WTC11 (cell line): ENCODE results near the gene PRTN3. TPM values are rescaled to one million over a fixed set of nuclear protein-coding genes. Genes with fewer than 3 reads are reported as not detected.

Source experiments
- ATAC-seq: fragments of 200-7000 bp; cut with Tn5 transposase; 2 replicates; pipeline ENCODE4 v1.10.0; 2021; ENCODE audit warnings: mild to moderate bottlenecking, moderate library complexity
- CTCF ChIA-PET: fragments of 300-600 bp; sonication (Branson Sonifier 250); formaldehyde crosslinking; loops from one replicate; lab custom pipeline; 2021; ENCODE audit warnings: antibody characterized with exemption; lab: Charles Lee
- POLR2A ChIA-PET: fragments of 350-600 bp; sonication (Branson Sonifier 250); formaldehyde crosslinking; loops from one replicate; lab custom pipeline; 2021; ENCODE audit warnings: antibody characterized with exemption; lab: Charles Lee
- DNase-seq: peaks from one replicate; pipeline ENCODE4 v3.0.0; 2021; ENCODE audit warnings: low spot score
- H3K27ac Mint-ChIP-seq: 2 replicates; pipeline ENCODE4 v1.8.0; 2021; ENCODE audit warnings: mixed read lengths
- H3K27me3 Mint-ChIP-seq: 2 replicates; pipeline ENCODE4 v1.8.0; 2021; ENCODE audit warnings: low read depth, mild to moderate bottlenecking, moderate library complexity, mixed read lengths
- H3K36me3 Mint-ChIP-seq: 2 replicates; pipeline ENCODE4 v1.8.0; 2021; ENCODE audit warnings: mixed read lengths
- H3K4me1 Mint-ChIP-seq: 2 replicates; pipeline ENCODE4 v1.8.0; 2022; ENCODE audit warnings: mixed read lengths
- H3K4me3 Mint-ChIP-seq: 2 replicates; pipeline ENCODE4 v1.8.0; 2021; ENCODE audit warnings: mild to moderate bottlenecking, moderate library complexity, mixed read lengths
- H3K9me3 Mint-ChIP-seq: 2 replicates; pipeline ENCODE4 v1.8.0; 2021; ENCODE audit warnings: mixed read lengths
- CTCF ChIP-seq: fragments of 200-600 bp; IDR thresholded peaks from 2 replicates; pipeline ENCODE4 v1.8.0; 2022; ENCODE audit warnings: antibody characterized with exemption
- FOXK1 ChIP-seq: sonication (generic); formaldehyde crosslinking; IDR thresholded peaks from 2 replicates; pipeline ENCODE4 v1.8.0; 2022; ENCODE audit warnings: mild to moderate bottlenecking, moderate library complexity, missing genetic modification reagents
- IRF1 ChIP-seq: sonication (generic); formaldehyde crosslinking; IDR thresholded peaks from 2 replicates; pipeline ENCODE4 v1.8.0; 2023; ENCODE audit warnings: missing genetic modification reagents
- IRF2 ChIP-seq: sonication (generic); formaldehyde crosslinking; IDR thresholded peaks from 2 replicates; pipeline ENCODE4 v1.8.0; 2022; ENCODE audit warnings: low read depth, missing genetic modification reagents, borderline replicate concordance
- NFATC4 ChIP-seq: fragments of 250-450 bp; sonication (Bioruptor Pico); IDR thresholded peaks from 2 replicates; pipeline ENCODE4 v1.9.0; 2021; ENCODE audit warnings: mild to moderate bottlenecking
- NFYB ChIP-seq: sonication (generic); formaldehyde crosslinking; conservative IDR thresholded peaks from 2 replicates; pipeline ENCODE4 v1.8.0; 2022; ENCODE audit warnings: low read depth, missing genetic modification reagents
- PRDM15 ChIP-seq: sonication (generic); formaldehyde crosslinking; IDR thresholded peaks from 2 replicates; pipeline ENCODE4 v1.8.0; 2022; ENCODE audit warnings: missing genetic modification reagents
- RORB ChIP-seq: fragments of 250-450 bp; sonication (Bioruptor Pico); IDR thresholded peaks from 2 replicates; pipeline ENCODE4 v1.9.0; 2021; ENCODE audit warnings: mild to moderate bottlenecking
- total RNA-seq: library from RNA; stranded (reverse); gene quantifications from 3 replicates; pipeline ENCODE4 v1.2.3, GENCODE V29; 2021
- TF ChIP-seq, protein P1 (sequence below): sonication (generic); formaldehyde crosslinking; IDR thresholded peaks from 2 replicates; pipeline ENCODE4 v1.8.1; 2022; ENCODE audit warnings: missing genetic modification reagents, borderline replicate concordance
- TF ChIP-seq, protein P2 (sequence below): sonication (generic); formaldehyde crosslinking; IDR thresholded peaks from 2 replicates; pipeline ENCODE4 v1.8.1; 2022; ENCODE audit warnings: low read depth, mild to moderate bottlenecking, moderate library complexity, missing genetic modification reagents, borderline replicate concordance
- TF ChIP-seq, protein P3 (sequence below): sonication (generic); formaldehyde crosslinking; IDR thresholded peaks from 2 replicates; pipeline ENCODE4 v1.8.0; 2023; ENCODE audit warnings: mild to moderate bottlenecking, missing genetic modification reagents
- TF ChIP-seq, protein P4 (sequence below): fragments of 250-450 bp; sonication (Bioruptor Pico); conservative IDR thresholded peaks from 2 replicates; pipeline ENCODE4 v1.9.0; 2021; ENCODE audit warnings: mild to moderate bottlenecking

PRTN3 gene
- total RNA-seq, 1 experiment from 2014 or later = 0.61 TPM

DNA sequence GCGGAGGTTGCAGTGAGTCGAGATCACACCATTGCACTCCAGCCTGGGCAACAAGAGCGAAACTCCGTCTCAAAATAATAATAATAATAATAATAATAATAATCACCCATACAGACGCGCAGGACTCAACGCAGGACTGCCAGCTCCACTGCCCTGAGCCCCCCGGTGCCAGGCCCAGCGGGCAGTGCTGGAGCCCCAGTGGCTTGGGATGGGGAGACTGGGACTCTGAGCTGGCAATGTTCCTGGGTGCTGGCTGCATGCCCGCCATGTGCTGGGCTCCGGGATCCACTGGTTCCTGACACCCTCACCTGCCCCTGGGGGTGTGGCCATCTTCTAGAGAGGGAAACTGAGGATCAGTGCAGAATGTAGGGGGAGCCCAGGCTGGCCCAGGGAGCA, 13.5 kb upstream of the PRTN3 start:
- H3K27me3 Mint-ChIP-seq = no peaks in the 10 kb centered on the region
- POLR2A ChIA-PET = no interaction called here
- DNase-seq (no peak), ATAC-seq (no peak)
- no peaks in the 10 kb centered on the region for H3K9me3 Mint-ChIP-seq
- H3K4me3 Mint-ChIP-seq = no peak overlapping the region
- H3K36me3 Mint-ChIP-seq = no peaks in the 10 kb centered on the region
- peaks cover 7% of the 10 kb centered on the region for H3K4me1 Mint-ChIP-seq
- CTCF ChIA-PET = no interaction called here
- H3K27ac Mint-ChIP-seq = no peak overlapping the region
- TF ChIP-seq, protein P1, sequence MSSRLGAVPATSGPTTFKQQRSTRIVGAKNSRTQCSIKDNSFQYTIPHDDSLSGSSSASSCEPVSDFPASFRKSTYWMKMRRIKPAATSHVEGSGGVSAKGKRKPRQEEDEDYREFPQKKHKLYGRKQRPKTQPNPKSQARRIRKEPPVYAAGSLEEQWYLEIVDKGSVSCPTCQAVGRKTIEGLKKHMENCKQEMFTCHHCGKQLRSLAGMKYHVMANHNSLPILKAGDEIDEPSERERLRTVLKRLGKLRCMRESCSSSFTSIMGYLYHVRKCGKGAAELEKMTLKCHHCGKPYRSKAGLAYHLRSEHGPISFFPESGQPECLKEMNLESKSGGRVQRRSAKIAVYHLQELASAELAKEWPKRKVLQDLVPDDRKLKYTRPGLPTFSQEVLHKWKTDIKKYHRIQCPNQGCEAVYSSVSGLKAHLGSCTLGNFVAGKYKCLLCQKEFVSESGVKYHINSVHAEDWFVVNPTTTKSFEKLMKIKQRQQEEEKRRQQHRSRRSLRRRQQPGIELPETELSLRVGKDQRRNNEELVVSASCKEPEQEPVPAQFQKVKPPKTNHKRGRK = no peak
- no peak for TF ChIP-seq PRDM15 (CRISPR knock-in tag)
- TF ChIP-seq, protein P2, sequence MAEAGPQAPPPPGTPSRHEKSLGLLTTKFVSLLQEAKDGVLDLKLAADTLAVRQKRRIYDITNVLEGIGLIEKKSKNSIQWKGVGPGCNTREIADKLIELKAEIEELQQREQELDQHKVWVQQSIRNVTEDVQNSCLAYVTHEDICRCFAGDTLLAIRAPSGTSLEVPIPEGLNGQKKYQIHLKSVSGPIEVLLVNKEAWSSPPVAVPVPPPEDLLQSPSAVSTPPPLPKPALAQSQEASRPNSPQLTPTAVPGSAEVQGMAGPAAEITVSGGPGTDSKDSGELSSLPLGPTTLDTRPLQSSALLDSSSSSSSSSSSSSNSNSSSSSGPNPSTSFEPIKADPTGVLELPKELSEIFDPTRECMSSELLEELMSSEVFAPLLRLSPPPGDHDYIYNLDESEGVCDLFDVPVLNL (CRISPR knock-in tag) = no peak
- no peak for TF ChIP-seq NFATC4 (CRISPR knock-in tag)
- no peak for TF ChIP-seq IRF2
- TF ChIP-seq IRF1 (CRISPR knock-in tag) = no peak
- TF ChIP-seq CTCF = no peak
- no peak for TF ChIP-seq FOXK1
- TF ChIP-seq, protein P3, sequence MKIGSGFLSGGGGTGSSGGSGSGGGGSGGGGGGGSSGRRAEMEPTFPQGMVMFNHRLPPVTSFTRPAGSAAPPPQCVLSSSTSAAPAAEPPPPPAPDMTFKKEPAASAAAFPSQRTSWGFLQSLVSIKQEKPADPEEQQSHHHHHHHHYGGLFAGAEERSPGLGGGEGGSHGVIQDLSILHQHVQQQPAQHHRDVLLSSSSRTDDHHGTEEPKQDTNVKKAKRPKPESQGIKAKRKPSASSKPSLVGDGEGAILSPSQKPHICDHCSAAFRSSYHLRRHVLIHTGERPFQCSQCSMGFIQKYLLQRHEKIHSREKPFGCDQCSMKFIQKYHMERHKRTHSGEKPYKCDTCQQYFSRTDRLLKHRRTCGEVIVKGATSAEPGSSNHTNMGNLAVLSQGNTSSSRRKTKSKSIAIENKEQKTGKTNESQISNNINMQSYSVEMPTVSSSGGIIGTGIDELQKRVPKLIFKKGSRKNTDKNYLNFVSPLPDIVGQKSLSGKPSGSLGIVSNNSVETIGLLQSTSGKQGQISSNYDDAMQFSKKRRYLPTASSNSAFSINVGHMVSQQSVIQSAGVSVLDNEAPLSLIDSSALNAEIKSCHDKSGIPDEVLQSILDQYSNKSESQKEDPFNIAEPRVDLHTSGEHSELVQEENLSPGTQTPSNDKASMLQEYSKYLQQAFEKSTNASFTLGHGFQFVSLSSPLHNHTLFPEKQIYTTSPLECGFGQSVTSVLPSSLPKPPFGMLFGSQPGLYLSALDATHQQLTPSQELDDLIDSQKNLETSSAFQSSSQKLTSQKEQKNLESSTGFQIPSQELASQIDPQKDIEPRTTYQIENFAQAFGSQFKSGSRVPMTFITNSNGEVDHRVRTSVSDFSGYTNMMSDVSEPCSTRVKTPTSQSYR (CRISPR knock-in tag) = no peak
- TF ChIP-seq, protein P4, sequence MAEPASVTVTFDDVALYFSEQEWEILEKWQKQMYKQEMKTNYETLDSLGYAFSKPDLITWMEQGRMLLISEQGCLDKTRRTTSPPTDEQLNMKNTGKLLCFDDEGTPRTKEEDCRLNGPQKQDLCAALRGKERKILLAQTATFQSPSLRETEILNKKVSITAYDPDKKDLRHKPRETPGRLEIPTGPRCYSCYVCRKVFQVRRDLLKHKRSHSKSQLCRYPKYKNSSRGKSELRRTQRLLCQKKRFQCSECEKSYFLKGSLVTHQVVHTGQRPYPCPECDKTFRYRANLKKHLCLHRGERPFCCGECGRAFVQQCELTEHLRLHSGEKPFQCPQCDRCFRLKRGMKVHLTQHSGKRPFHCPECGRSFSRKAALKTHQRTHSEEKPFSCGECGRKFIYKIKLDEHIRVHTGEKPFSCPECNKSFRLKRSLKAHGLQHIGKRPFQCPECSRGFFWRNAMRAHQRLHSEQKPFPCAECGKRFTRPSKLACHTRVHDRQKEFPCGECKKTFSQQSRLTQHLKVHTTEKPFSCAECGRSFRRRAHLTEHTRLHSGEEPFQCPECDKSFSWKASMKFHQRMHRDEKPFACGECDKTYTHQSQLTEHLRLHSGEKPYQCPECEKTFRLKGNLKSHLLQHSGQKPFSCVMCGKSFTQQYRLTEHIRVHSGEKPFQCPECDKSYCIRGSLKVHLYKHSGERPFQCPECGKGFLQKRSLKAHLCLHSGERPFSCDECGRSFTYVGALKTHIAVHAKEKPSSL (CRISPR knock-in tag) = no peak
- TF ChIP-seq NFYB (CRISPR knock-in tag) = no peak
- TF ChIP-seq RORB (CRISPR knock-in tag) = no peak
